PFSK-1 (cell line): ENCODE measurements around the gene NDUFS6.

Source experiments
- FOXP2 ChIP-seq: optimal IDR thresholded peaks from 2 replicates; pipeline ENCODE3; 2011; ENCODE audit warnings: borderline replicate concordance, control low read depth, inconsistent platforms; ENCODE audit not compliant: insufficient read depth; ENCODE audit errors: extremely low read length, extremely low read depth
- POLR2AphosphoS5 ChIP-seq: IDR thresholded peaks from 2 replicates; pipeline ENCODE4 v1.6.1; 2012; ENCODE audit warnings: low read depth, mild to moderate bottlenecking, control low read depth, low read length, moderate library complexity
- SIN3A ChIP-seq: IDR thresholded peaks from 2 replicates; pipeline ENCODE4 v1.6.1; 2012; ENCODE audit warnings: mild to moderate bottlenecking, low read length, moderate library complexity, borderline replicate concordance; ENCODE audit not compliant: insufficient read depth
- TAF1 ChIP-seq: IDR thresholded peaks from 2 replicates; pipeline ENCODE4 v1.6.1; 2012; ENCODE audit warnings: low read length, control low read depth, borderline replicate concordance; ENCODE audit not compliant: insufficient read depth
- TF ChIP-seq, protein P1 (sequence below), 2 experiments: IDR thresholded peaks; 2 replicates each; pipeline versions ENCODE4 v1.6.1 to v1.8.0; 2011 to 2012; ENCODE audit warnings: low read depth in 2 of 2, low read length in 2 of 2, control low read depth in 1 of 2, inconsistent platforms in 1 of 2, mild to moderate bottlenecking in 1 of 2, moderate library complexity in 1 of 2; ENCODE audit not compliant: insufficient read depth in 1 of 2

DNA sequence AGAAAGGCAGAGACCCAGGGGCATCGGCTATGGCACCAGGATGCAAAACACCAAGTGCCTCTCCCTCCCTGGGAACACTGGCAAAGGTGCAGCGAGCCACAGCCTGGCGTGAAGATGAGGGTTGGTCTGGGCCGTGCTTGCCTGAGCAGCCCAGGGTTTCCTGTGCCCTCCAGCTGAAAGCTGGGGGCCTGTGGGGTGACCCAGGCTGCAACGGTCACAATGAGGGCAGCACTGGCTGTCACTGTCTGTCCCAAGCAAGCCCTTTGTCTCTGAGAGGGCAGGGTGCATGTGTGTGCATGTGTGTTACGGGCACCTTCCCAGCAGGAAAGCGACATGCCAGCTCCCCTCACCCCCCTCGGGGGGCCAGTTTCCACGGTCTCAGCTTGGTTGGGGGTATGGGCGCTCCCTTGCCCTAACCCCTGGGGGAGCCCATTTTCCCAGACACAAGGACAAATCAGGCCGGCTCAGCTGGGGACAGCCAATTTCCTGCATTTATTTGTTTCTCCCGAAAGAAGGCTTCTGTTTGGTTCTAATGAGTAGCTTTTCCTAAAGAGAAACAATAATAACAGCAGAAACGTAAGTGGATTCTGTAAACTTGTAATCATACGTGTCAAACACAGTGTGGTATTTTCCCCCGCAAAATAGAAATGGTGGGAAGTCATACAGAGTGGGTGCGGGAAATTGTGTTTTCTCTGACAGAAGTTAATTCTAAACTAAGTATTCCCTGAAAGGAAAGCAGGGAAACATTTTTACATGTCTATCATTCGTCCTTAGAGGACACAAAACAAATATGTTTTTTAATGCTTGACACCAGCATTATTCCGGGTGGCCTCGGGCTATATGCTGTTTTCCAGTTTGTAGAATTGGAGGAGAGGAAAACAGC is 22.8 kb upstream of the NDUFS6 start:
- TF ChIP-seq, protein P1, sequence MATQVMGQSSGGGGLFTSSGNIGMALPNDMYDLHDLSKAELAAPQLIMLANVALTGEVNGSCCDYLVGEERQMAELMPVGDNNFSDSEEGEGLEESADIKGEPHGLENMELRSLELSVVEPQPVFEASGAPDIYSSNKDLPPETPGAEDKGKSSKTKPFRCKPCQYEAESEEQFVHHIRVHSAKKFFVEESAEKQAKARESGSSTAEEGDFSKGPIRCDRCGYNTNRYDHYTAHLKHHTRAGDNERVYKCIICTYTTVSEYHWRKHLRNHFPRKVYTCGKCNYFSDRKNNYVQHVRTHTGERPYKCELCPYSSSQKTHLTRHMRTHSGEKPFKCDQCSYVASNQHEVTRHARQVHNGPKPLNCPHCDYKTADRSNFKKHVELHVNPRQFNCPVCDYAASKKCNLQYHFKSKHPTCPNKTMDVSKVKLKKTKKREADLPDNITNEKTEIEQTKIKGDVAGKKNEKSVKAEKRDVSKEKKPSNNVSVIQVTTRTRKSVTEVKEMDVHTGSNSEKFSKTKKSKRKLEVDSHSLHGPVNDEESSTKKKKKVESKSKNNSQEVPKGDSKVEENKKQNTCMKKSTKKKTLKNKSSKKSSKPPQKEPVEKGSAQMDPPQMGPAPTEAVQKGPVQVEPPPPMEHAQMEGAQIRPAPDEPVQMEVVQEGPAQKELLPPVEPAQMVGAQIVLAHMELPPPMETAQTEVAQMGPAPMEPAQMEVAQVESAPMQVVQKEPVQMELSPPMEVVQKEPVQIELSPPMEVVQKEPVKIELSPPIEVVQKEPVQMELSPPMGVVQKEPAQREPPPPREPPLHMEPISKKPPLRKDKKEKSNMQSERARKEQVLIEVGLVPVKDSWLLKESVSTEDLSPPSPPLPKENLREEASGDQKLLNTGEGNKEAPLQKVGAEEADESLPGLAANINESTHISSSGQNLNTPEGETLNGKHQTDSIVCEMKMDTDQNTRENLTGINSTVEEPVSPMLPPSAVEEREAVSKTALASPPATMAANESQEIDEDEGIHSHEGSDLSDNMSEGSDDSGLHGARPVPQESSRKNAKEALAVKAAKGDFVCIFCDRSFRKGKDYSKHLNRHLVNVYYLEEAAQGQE (IDR thresholded peaks at IDR 0.05; ENCODE audit: insufficient read depth in 1 of 2, low read depth in 2 of 2, low read length in 2 of 2) = no peak
- TF ChIP-seq POLR2AphosphoS5 (no peak), TAF1 (no peak), SIN3A (no peak), FOXP2 (no peak)
